Dendritic cell treated with granulocyte-macrophage colony-stimulating factor and Interleukin-4, amounts not matched to agents 40 ng/mL and 50 ng/mL, for 4 days (primary cell): ENCODE results near the gene RC3H1.
A peak's percentile ranks its signal among the peaks of the same experiment; 100 is the strongest.

Source experiments
- H3K27ac Mint-ChIP-seq: one replicate; pipeline ENCODE4 v1.8.0; 2022; ENCODE audit warnings: mild to moderate bottlenecking, mixed read lengths
- H3K27me3 Mint-ChIP-seq: one replicate; pipeline ENCODE4 v1.8.0; 2022; ENCODE audit warnings: mild to moderate bottlenecking, mixed read lengths
- H3K36me3 Mint-ChIP-seq: one replicate; pipeline ENCODE4 v1.8.0; 2022; ENCODE audit warnings: low read depth, mixed read lengths
- H3K4me1 Mint-ChIP-seq: one replicate; pipeline ENCODE4 v1.8.0; 2022; ENCODE audit warnings: low read depth, mixed read lengths
- H3K4me3 Mint-ChIP-seq: one replicate; pipeline ENCODE4 v1.8.0; 2022; ENCODE audit warnings: mild to moderate bottlenecking, moderate library complexity, mixed read lengths
- H3K9me3 Mint-ChIP-seq: one replicate; pipeline ENCODE4 v1.8.0; 2022; ENCODE audit warnings: mixed read lengths
- intact Hi-C: fragments of 100-400 bp; cut with micrococcal nuclease; formaldehyde crosslinking; loops from one replicate; pipeline ENCODE4 v1.15.0; 2022

RC3H1 gene

GRCh38 chr1:174041369-174041768 lies 19.2 kb upstream of the RC3H1 start:
- Mint-ChIP-seq H3K27me3 (no peaks in the 10 kb centered on the region), H3K4me3 (no peak overlapping the region), H3K9me3 (no peaks in the 10 kb centered on the region), H3K36me3 (no peaks in the 10 kb centered on the region), H3K4me1 (no peaks in the 10 kb centered on the region), H3K27ac (no peak overlapping the region)
- intact Hi-C loops = no loop called here

- Mint-ChIP-seq H3K4me3 (no peak overlapping the region), H3K4me1 (no peaks in the 10 kb centered on the region), H3K9me3 (no peaks in the 10 kb centered on the region), H3K27ac (no peak overlapping the region), H3K27me3 (no peaks in the 10 kb centered on the region), H3K36me3 (no peaks in the 10 kb centered on the region)
- intact Hi-C loops = no loop called here
These were observed 18.2 kb upstream of the RC3H1 start for GRCh38 chr1:174040387-174040786.

GRCh38 chr1:174039027-174039426 lies 16.9 kb upstream of the RC3H1 start:
- intact Hi-C loops = no loop called here
- no peak overlapping the region for H3K4me3 Mint-ChIP-seq
- no peaks in the 10 kb centered on the region for H3K9me3 Mint-ChIP-seq
- no peaks in the 10 kb centered on the region for H3K36me3 Mint-ChIP-seq
- no peaks in the 10 kb centered on the region for H3K4me1 Mint-ChIP-seq
- no peaks in the 10 kb centered on the region for H3K27me3 Mint-ChIP-seq
- no peak overlapping the region for H3K27ac Mint-ChIP-seq

- Mint-ChIP-seq H3K27ac (no peak overlapping the region), H3K4me1 (no peaks in the 10 kb centered on the region)
- intact Hi-C loops = no loop called here
These were observed 14.6 kb upstream of the RC3H1 start for GRCh38 chr1:174036798-174037197.

GRCh38 chr1:174036204-174036603 lies 14.0 kb upstream of the RC3H1 start:
- Mint-ChIP-seq H3K27ac (no peak overlapping the region), H3K36me3 (no peaks in the 10 kb centered on the region), H3K27me3 (no peaks in the 10 kb centered on the region), H3K9me3 (no peaks in the 10 kb centered on the region), H3K4me1 (no peaks in the 10 kb centered on the region), H3K4me3 (no peak overlapping the region)
- intact Hi-C loops = no loop called here

More at GRCh38 chr1:174036798-174037197, 14.6 kb upstream of the RC3H1 start:
- H3K27me3 Mint-ChIP-seq = no peaks in the 10 kb centered on the region
- no peaks in the 10 kb centered on the region for H3K36me3 Mint-ChIP-seq
- H3K4me3 Mint-ChIP-seq = no peak overlapping the region
- H3K9me3 Mint-ChIP-seq = no peaks in the 10 kb centered on the region

GRCh38 chr1:174032671-174033222 lies 10.6 kb upstream of the RC3H1 start:
- no peaks in the 10 kb centered on the region for H3K9me3 Mint-ChIP-seq
- H3K4me3 Mint-ChIP-seq = no peak overlapping the region
- no peaks in the 10 kb centered on the region for H3K36me3 Mint-ChIP-seq
- H3K27ac Mint-ChIP-seq = no peak overlapping the region
- H3K4me1 Mint-ChIP-seq = no peaks in the 10 kb centered on the region
- H3K27me3 Mint-ChIP-seq = no peaks in the 10 kb centered on the region
- intact Hi-C loops = no loop called here

GRCh38 chr1:174031099-174031498 lies 8.9 kb upstream of the RC3H1 start:
- Mint-ChIP-seq H3K9me3 (no peaks in the 10 kb centered on the region), H3K27me3 (no peaks in the 10 kb centered on the region), H3K27ac (no peak overlapping the region), H3K4me3 (no peak overlapping the region), H3K36me3 (no peaks in the 10 kb centered on the region), H3K4me1 (no peaks in the 10 kb centered on the region)
- intact Hi-C loops = no loop called here

GRCh38 chr1:174028495-174028894 lies 6.3 kb upstream of the RC3H1 start:
- H3K4me3 Mint-ChIP-seq = no peak overlapping the region
- H3K36me3 Mint-ChIP-seq = no peaks in the 10 kb centered on the region
- no peaks in the 10 kb centered on the region for H3K9me3 Mint-ChIP-seq
- no peak overlapping the region for H3K27ac Mint-ChIP-seq
- peaks cover 3% of the 10 kb centered on the region for H3K4me1 Mint-ChIP-seq
- intact Hi-C loops = loop anchor here (10.0 kb wide), 1 partner anchor 966 kb away; the partner anchor contains the start of gene CACYBP
- H3K27me3 Mint-ChIP-seq = no peaks in the 10 kb centered on the region

- intact Hi-C loops = loop anchor here (5.0 to 10.0 kb wide), 3 partner anchors 134 to 971 kb away; partner anchors contain the start of genes CACYBP and RABGAP1L
- H3K27me3 Mint-ChIP-seq = no peaks in the 10 kb centered on the region
- H3K9me3 Mint-ChIP-seq = no peaks in the 10 kb centered on the region
- peaks cover 19% of the 10 kb centered on the region for H3K36me3 Mint-ChIP-seq
- H3K4me3 Mint-ChIP-seq = no peak overlapping the region
- peaks cover 30% of the 10 kb centered on the region for H3K4me1 Mint-ChIP-seq
- peak overlapping the region; percentile 94 for H3K27ac Mint-ChIP-seq
These were observed 1.3 kb upstream of the RC3H1 start for GRCh38 chr1:174023440-174023839.

- peak overlapping the region; percentile 87 for H3K4me3 Mint-ChIP-seq
- H3K36me3 Mint-ChIP-seq = peaks cover 19% of the 10 kb centered on the region
- peak overlapping the region; percentile 94 for H3K27ac Mint-ChIP-seq
- intact Hi-C loops = loop anchor here (5.0 to 10.0 kb wide), 3 partner anchors 134 to 972 kb away; partner anchors contain the start of genes CACYBP and RABGAP1L
- no peaks in the 10 kb centered on the region for H3K9me3 Mint-ChIP-seq
- peaks cover 34% of the 10 kb centered on the region for H3K4me1 Mint-ChIP-seq
- H3K27me3 Mint-ChIP-seq = no peaks in the 10 kb centered on the region
These were observed 770 bp upstream of the RC3H1 start for GRCh38 chr1:174022976-174023277.

- Mint-ChIP-seq H3K4me3 (peak overlapping the region; percentile 87), H3K36me3 (peaks cover 19% of the 10 kb centered on the region), H3K27ac (peak overlapping the region; percentile 94), H3K9me3 (no peaks in the 10 kb centered on the region), H3K27me3 (no peaks in the 10 kb centered on the region), H3K4me1 (peaks cover 34% of the 10 kb centered on the region)
- intact Hi-C loops = loop anchor here (5.0 to 10.0 kb wide), 3 partner anchors 136 to 973 kb away; partner anchors contain the start of genes CACYBP and RABGAP1L
These were observed 522 bp downstream of the RC3H1 start for GRCh38 chr1:174021591-174022079.

GRCh38 chr1:174018565-174018964 lies 3.6 kb downstream of the RC3H1 start:
- Mint-ChIP-seq H3K27ac (no peak overlapping the region), H3K4me3 (no peak overlapping the region), H3K36me3 (peaks cover 19% of the 10 kb centered on the region), H3K4me1 (peaks cover 43% of the 10 kb centered on the region), H3K9me3 (no peaks in the 10 kb centered on the region), H3K27me3 (no peaks in the 10 kb centered on the region)
- intact Hi-C loops = loop anchor here (10.0 kb wide), 1 partner anchor 196 kb away; no protein-coding TSS in a partner anchor

GRCh38 chr1:174017231-174017970 lies 4.8 kb downstream of the RC3H1 start:
- peaks cover 42% of the 10 kb centered on the region for H3K4me1 Mint-ChIP-seq
- peaks cover 20% of the 10 kb centered on the region for H3K36me3 Mint-ChIP-seq
- intact Hi-C loops = loop anchor here (10.0 kb wide), 1 partner anchor 197 kb away; no protein-coding TSS in a partner anchor
- H3K27me3 Mint-ChIP-seq = no peaks in the 10 kb centered on the region
- peak overlapping the region; percentile 9 for H3K4me3 Mint-ChIP-seq
- H3K9me3 Mint-ChIP-seq = no peaks in the 10 kb centered on the region
- no peak overlapping the region for H3K27ac Mint-ChIP-seq

- Mint-ChIP-seq H3K27me3 (no peaks in the 10 kb centered on the region), H3K4me3 (no peak overlapping the region), H3K27ac (no peak overlapping the region), H3K9me3 (no peaks in the 10 kb centered on the region), H3K4me1 (peaks cover 57% of the 10 kb centered on the region), H3K36me3 (peaks cover 22% of the 10 kb centered on the region)
- intact Hi-C loops = loop anchor here (10.0 kb wide), 1 partner anchor 201 kb away; no protein-coding TSS in a partner anchor
These were observed 8.2 kb downstream of the RC3H1 start for GRCh38 chr1:174013864-174014418.
